B cell (primary cell): Measurements from ENCODE around the gene COL21A1.

Source experiments
- EZH2 ChIP-seq: IDR thresholded peaks from 2 replicates; pipeline ENCODE4 v1.6.1; 2012; ENCODE audit warnings: borderline replicate concordance, low read depth, mild to moderate bottlenecking, moderate library complexity, low read length; ENCODE audit not compliant: insufficient read depth, poor library complexity, severe bottlenecking
- TF ChIP-seq, protein P1 (sequence below): fragments of 200-600 bp; IDR thresholded peaks from one replicate; pipeline ENCODE4 v1.8.0; 2022; ENCODE audit warnings: antibody characterized with exemption, mild to moderate bottlenecking

GRCh38 chr6:56154076-56154475, 93.3 kb downstream of the COL21A1 start:
- TF ChIP-seq, protein P1, sequence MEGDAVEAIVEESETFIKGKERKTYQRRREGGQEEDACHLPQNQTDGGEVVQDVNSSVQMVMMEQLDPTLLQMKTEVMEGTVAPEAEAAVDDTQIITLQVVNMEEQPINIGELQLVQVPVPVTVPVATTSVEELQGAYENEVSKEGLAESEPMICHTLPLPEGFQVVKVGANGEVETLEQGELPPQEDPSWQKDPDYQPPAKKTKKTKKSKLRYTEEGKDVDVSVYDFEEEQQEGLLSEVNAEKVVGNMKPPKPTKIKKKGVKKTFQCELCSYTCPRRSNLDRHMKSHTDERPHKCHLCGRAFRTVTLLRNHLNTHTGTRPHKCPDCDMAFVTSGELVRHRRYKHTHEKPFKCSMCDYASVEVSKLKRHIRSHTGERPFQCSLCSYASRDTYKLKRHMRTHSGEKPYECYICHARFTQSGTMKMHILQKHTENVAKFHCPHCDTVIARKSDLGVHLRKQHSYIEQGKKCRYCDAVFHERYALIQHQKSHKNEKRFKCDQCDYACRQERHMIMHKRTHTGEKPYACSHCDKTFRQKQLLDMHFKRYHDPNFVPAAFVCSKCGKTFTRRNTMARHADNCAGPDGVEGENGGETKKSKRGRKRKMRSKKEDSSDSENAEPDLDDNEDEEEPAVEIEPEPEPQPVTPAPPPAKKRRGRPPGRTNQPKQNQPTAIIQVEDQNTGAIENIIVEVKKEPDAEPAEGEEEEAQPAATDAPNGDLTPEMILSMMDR: no peak
- TF ChIP-seq EZH2: no peak
